HG03135 (cell line): Measurements from ENCODE around the gene USO1.
"Not testable (repeated sequence)": the region's sequence is repeated elsewhere in the genome, so short reads cannot be mapped to it uniquely, and the experiment has no call there.

Experiments used
- ATAC-seq: cut with Tn5 transposase; IDR thresholded peaks from one replicate; pipeline ENCODE4 v1.9.1; 2021; ENCODE audit warnings: mild to moderate bottlenecking, moderate library complexity; ENCODE audit not compliant: unreplicated experiment

Gene USO1

GRCh38 chr4:75752637-75753036, 28.3 kb downstream of the USO1 start:
- no peak for ATAC-seq

DNA sequence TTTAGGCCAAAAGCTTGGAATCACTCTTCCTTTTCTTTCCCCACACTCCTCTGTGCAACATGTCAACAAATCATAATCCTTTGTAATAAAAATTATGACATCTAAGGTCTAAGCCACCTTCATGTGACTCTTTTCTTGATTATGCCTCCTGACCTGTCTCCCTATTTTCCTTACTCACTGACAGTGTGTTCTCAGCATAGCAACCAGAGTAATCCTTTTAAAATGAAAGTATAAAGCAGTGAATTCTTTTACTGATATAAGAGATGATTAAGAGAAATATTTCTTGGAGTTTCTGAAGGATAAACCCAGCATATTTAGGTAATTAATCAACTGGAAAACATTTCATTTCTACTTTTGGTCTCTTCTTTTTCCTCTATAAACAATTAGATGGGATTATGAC, 44.7 kb downstream of the USO1 start:
- ATAC-seq = no peak

GRCh38 chr4:75771607-75772006, 47.2 kb downstream of the USO1 start:
- ATAC-seq = no peak

GRCh38 chr4:75777589-75777988, 53.2 kb downstream of the USO1 start:
- no peak for ATAC-seq

- ATAC-seq = no peak
These were observed 54.9 kb downstream of the USO1 start for GRCh38 chr4:75779105-75779757.

GRCh38 chr4:75781305-75781704, 56.9 kb downstream of the USO1 start:
- ATAC-seq = no peak

DNA sequence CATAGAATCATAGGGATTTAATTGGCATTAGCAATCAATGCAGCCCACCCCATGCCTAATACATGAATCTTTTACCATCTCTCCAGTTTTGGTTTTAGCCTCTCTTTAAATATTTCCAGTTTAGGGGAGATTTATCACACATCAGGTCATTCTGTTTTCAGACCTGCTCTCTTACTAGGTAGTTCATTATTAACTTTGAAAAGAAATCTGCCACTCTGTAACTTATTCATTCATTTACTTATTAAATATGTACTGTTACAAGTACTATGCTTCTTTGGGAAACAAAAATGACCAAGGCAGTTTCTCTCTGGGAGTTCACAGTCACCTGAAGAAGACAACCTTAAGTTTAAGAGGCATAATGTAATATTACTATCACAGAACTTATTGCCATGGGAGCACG, 62.1 kb downstream of the USO1 start:
- no peak for ATAC-seq

GRCh38 chr4:75786938-75787337, 62.6 kb downstream of the USO1 start:
- ATAC-seq = no peak

GRCh38 chr4:75790024-75790423, 65.6 kb downstream of the USO1 start:
- no peak for ATAC-seq

DNA sequence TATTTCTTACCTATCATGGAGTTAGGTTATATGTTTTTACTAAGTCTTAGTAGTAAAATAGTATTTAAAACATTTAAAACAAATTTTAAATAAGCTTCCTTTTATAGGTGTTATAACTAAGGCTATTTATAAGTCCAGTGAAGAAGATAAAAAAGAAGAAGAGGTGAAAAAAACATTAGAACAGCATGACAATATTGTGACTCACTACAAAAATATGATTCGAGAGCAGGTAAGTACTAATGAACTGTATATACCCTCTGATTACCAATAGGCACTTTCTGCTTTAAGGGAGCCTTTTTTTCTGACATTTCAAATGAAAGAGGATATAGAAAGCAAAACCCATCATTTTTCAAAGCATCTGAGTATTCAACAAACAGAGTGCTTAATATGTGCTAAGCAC, 76.6 kb downstream of the USO1 start:
- ATAC-seq = no peak

- ATAC-seq = not testable (repeated sequence)
These were observed 81.7 kb downstream of the USO1 start for GRCh38 chr4:75806035-75806434.

DNA sequence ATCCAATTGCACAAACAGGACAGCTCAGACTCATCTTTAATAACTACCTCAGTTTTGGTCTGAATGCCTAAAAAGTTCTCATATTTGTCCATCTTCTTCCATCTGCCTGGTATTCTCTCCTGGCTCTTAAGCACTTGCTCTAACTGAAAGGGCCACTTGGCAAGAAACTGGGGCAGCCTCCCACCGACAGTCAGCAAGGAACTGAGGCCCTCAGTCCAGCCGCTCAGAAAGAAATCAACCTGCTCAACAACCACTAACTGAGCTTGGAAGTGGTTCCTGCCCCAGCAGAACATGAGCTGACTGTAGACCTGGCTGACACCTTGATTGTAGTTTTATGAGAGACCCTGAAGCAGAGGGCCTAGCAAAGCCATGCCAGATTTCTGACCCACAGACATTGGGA, 93.5 kb downstream of the USO1 start:
- ATAC-seq = no peak

DNA sequence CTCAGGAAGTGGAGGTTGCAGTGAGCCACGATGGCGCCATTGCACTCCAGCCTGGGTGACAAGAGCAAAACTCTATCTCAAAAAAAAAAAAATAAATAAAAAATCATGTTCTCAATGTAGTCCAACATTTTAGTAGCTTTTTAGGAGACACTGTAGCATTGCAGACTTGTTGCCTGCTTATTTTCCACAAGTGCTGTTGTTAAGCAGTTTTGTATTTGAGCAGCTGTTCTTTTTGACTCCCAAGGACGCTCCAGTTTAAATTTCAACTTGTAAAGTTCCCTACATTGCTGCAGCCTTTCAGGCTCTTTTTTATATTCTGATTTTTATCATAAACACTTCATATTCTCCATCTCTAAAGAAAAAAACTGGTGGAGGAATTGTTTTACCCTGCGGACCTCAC, 94.7 kb downstream of the USO1 start:
- no peak for ATAC-seq

DNA sequence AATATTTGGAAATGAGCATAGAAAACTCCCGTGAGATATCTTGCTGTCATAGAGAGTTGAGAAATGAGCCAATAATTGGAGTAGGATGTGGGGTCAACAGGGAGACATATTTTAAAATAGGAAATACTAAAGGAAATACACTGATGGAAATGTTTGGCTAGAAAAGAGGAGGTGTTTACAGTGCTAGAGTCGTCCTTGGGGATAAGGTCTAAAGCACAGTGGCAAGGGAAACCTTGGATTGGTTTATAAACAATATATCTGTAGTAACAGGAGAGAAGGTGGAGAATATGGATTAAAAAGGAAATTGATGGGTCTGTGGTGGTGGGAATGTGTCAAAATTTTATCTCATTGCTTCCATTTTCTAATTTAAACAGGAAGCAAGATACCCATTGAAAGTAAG, 95.8 kb downstream of the USO1 start:
- no peak for ATAC-seq

- no peak for ATAC-seq
These were observed 96.3 kb downstream of the USO1 start for GRCh38 chr4:75820676-75821075.

DNA sequence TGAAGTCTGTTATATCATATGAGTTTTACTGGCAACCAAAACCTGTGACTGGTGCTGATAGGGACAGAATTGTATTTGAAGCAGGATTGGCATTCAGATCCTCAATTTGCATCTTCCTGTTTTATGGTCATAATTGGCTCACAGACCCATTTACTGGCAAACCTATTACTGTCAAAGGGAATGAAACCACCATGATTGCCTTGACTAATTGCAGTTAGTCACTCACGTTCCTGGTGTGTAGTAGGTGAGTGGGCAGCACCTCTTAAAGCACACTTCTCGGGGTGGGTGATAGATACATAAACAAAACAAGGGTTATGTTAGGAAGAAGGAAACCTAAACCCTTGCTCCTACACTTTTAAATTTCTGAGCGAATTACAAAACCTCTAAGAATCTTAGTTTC, 96.8 kb downstream of the USO1 start:
- ATAC-seq = no peak

- no peak for ATAC-seq
These were observed 97.6 kb downstream of the USO1 start for GRCh38 chr4:75821966-75822365.

- ATAC-seq = no peak
These were observed 98.0 kb downstream of the USO1 start for GRCh38 chr4:75822416-75822815.

GRCh38 chr4:75823812-75824211, 99.4 kb downstream of the USO1 start:
- no peak for ATAC-seq

DNA sequence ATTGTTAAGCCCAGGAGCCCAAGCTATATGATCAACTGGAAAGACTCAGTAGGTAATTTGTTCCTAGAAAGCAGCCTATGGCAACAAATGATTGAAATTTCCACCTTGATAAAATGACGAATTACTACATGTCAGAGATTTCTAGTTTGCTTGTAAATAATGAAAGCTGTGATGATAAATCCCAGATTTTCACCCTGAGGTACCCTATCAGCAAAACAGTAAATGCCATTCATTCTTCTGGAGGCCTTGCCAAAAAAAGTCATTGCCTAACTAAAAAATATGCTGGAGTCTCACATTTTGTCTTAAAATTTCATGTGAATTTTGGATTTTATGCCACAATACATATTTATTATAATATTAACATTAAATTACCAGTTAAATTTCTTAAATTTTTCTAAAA, 106.5 kb downstream of the USO1 start:
- ATAC-seq = no peak

DNA sequence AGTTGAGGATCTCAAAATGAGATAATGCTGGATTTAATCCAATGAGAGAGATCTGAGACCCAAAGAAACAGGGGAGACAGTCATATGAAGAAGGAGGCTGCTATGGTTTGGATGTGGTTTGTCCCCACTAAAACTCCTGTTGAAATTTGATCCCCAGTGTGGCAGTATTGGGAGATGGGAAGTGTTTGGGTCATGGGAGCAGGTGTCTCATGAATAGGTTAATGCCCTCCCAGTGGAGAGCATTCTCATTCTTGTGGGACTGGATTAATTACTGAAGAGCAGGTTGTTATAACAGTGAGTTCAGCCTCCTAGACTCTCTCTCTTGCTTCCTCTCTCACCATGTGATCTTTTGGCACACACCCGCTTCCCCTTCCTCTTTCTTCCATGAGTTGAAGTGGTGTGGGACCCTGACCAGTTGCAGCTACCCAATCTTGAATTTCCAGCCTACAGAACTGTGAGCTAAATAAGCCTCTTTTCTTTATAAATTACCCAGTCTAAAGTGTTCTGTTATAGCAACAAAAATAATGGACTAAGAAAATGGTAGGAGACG, 107.6 kb downstream of the USO1 start:
- ATAC-seq = no peak

- ATAC-seq = no peak
These were observed 109.9 kb downstream of the USO1 start for GRCh38 chr4:75834095-75834771.

- ATAC-seq = no peak
These were observed 110.4 kb downstream of the USO1 start for GRCh38 chr4:75834772-75835154.
